Heart right ventricle (tissue), 16 donors: ENCODE results near the gene CFAP61. TPM values are rescaled to one million over a fixed set of nuclear protein-coding genes. Genes with fewer than 3 reads are reported as not detected.

Source experiments
- ATAC-seq, 8 donors: fragments of 200-7000 bp; cut with Tn5 transposase; one replicate each; pipeline ENCODE4 v1.9.1; 2020; ENCODE audit warnings: mild to moderate bottlenecking in 8 of 8, moderate library complexity in 8 of 8, moderate number of reproducible peaks in 1 of 8
- DNase-seq, 2 donors: peaks; one replicate each; pipeline ENCODE4 v3.0.0-alpha.2; 2020
- H3K27ac ChIP-seq, 10 donors: fragments of 200-600 bp; sonication (generic) in 2 of 10; one replicate each; pipeline versions ENCODE4 v1.5.0 to v1.8.0; 2020 to 2022; ENCODE audit warnings: mild to moderate bottlenecking in 3 of 10
- H3K27me3 ChIP-seq, 7 donors: fragments of 200-600 bp; one replicate each; pipeline ENCODE4 v1.8.0; 2021 to 2022; ENCODE audit warnings: mild to moderate bottlenecking in 2 of 7
- H3K36me3 ChIP-seq, 9 donors: fragments of 200-600 bp; sonication (generic) in 1 of 9; one replicate each; pipeline versions ENCODE4 v1.5.0 to v1.8.0; 2020 to 2022; ENCODE audit warnings: mild to moderate bottlenecking in 2 of 9
- H3K4me1 ChIP-seq, 9 donors: fragments of 200-600 bp; sonication (generic) in 1 of 9; one replicate each; pipeline versions ENCODE4 v1.5.0 to v1.8.0; 2020 to 2022; ENCODE audit warnings: mild to moderate bottlenecking in 4 of 9
- H3K4me3 ChIP-seq, 10 donors: fragments of 200-600 bp; sonication (generic) in 2 of 10; one replicate each; pipeline versions ENCODE4 v1.5.0 to v1.8.0; 2020 to 2022; ENCODE audit warnings: mild to moderate bottlenecking in 7 of 10, moderate library complexity in 2 of 10
- H3K9me3 ChIP-seq, 11 donors: fragments of 200-600 bp in 10 of 11; sonication (generic) in 2 of 11; one replicate each; pipeline versions ENCODE4 v1.5.0 to v1.8.0; 2013 to 2022; ENCODE audit warnings: mild to moderate bottlenecking in 2 of 11, control low read depth in 1 of 11, moderate library complexity in 1 of 11
- CTCF ChIP-seq, 9 donors: fragments of 200-600 bp; sonication (generic) in 2 of 9; IDR thresholded peaks; one replicate each; pipeline versions ENCODE4 v1.5.0 to v1.8.0; 2021 to 2022; ENCODE audit warnings: antibody characterized with exemption in 9 of 9, mild to moderate bottlenecking in 5 of 9, moderate library complexity in 1 of 9
- WGBS, 2 donors: extraction: QIAGEN DNeasy Blood & Tissue Kit; methylation state at CpG; one replicate each; pipeline ENCODE4 v1.1.7; 2013; ENCODE audit warnings: inconsistent platforms in 1 of 2; 5-methylcytosine and 5-hydroxymethylcytosine counted together
- intact Hi-C, 10 donors: fragments of 100-400 bp; cut with DNase I; formaldehyde crosslinking; loops; one replicate each; pipeline versions ENCODE4 v1.11.1 to v1.14.2; 2022
- polyA plus RNA-seq, 2 donors: library from polyadenylated mRNA; stranded (reverse); fragments of 200-250 nt; gene quantifications; one replicate each; pipeline ENCODE4 v1.2.3, GENCODE V29; 2013
- total RNA-seq, 10 donors: library from RNA; stranded (reverse); fragmentation: NEBNext Ultra II Directional in 3 of 10; extraction: Animal tissue kit (Norgen Biotek cat#: 25700) in 3 of 10; gene quantifications; one replicate each; pipeline versions ENCODE4 v1.2.1 to v1.2.4, GENCODE V29; 2021 to 2023
- donor health status: Arrhythmogenic right ventricular cardiomyopathy.
- donor health status: ischemic (EF 13 %, LVEDD 7.1; RV severe dilation, severe dysfunction).
- donor health status: healthy with polysubstance abuse.
- donor health status: DM: no; HTN: yes; CAD: no.
- donor health status: DM: no; HTN: no; CAD: no.
- donor health status: ischemic (EF 25% LVEDD 6.9; RV normal size, moderate dysfunction).
- donor health status: ischemic (EF 25% LVEDD 5.7; RV mildly dilated, moderate dysfunction).
- donor health status: healthy.
- donor health status: DM: yes; HTN: yes; CAD: no.
- donor health status: Ischemic cardiomyopathy.
- donor health status: ischemic (EF 35%, LVEDD 5.7; RV mildly dilated, moderate dysfunction).
- donor health status: nonischemic (EF 11% LVEDD 7.7; RV severe dilation, severe dysfunction).
- donor health status: DM: yes; HTN: yes; CAD: no.
- donor health status: PGD.
- donor health status: ischemic (EF 29% LVEDD 5.4; RV normal size, mild dysfunction).
- donor health status: nonischemic (EF 23%, LVEDD 6.1; RV moderate dilation, normal function).

CFAP61 gene
- total and polyA plus RNA-seq, 12 donors: 8.2 to 140 (median 60.6) TPM

GRCh38 chr20:20259533-20259932 is 207.2 kb downstream of the CFAP61 start:
- no peaks in the 10 kb centered on the region for H3K27me3 ChIP-seq
- H3K36me3 ChIP-seq: no peaks in the 10 kb centered on the region
- H3K9me3 ChIP-seq: no peaks in the 10 kb centered on the region
- no peak for TF ChIP-seq CTCF (IDR thresholded peaks at IDR 0.05)
- peak in 1 of 8 donors; percentile 55 for ATAC-seq
- peaks cover 0 to 16% (median 0%) of the 10 kb centered on the region in 9 donors for H3K4me1 ChIP-seq
- WGBS, 2 donors: 62 to 65% methylated on average over 2 of the region's 2 CpGs
- peak overlapping the region in 1 of 10 donors; percentile 54 for H3K27ac ChIP-seq
- DNase-seq: no peak
- no peak overlapping the region for H3K4me3 ChIP-seq
- intact Hi-C loops: no loop called here

- H3K9me3 ChIP-seq: no peaks in the 10 kb centered on the region
Measured at GRCh38 chr20:20261159-20261558, 208.8 kb downstream of the CFAP61 start.

GRCh38 chr20:20265210-20265609 is 212.9 kb downstream of the CFAP61 start:
- no peak overlapping the region for H3K27ac ChIP-seq
- no peak for TF ChIP-seq CTCF (IDR thresholded peaks at IDR 0.05)
- intact Hi-C loops: no loop called here
- no peak overlapping the region for H3K4me3 ChIP-seq
- peaks cover 0 to 26% (median 0%) of the 10 kb centered on the region in 9 donors for H3K4me1 ChIP-seq
- no peak for DNase-seq
- no peak for ATAC-seq
- 66 to 76% methylated on average over 2 of the region's 2 CpGs for WGBS, 2 donors
- no peaks in the 10 kb centered on the region for H3K9me3 ChIP-seq
- H3K27me3 ChIP-seq: no peaks in the 10 kb centered on the region
- peaks cover 0 to 6% (median 0%) of the 10 kb centered on the region in 9 donors for H3K36me3 ChIP-seq

More at GRCh38 chr20:20261159-20261558, 208.8 kb downstream of the CFAP61 start:
- Histone ChIP-seq H3K4me1 (peaks cover 0 to 16% (median 0%) of the 10 kb centered on the region in 9 donors), H3K27ac (peak overlapping the region in 1 of 10 donors; percentile 77), H3K36me3 (peaks cover 0 to 6% (median 0%) of the 10 kb centered on the region in 9 donors), H3K4me3 (no peak overlapping the region), H3K27me3 (no peaks in the 10 kb centered on the region)
- DNase-seq: no peak
- no peak for TF ChIP-seq CTCF (IDR thresholded peaks at IDR 0.05)
- ATAC-seq: peak in 3 of 8 donors; percentile 33 to 42 (median 33)
- intact Hi-C loops: no loop called here
- WGBS, 2 donors: 55 to 73% methylated on average over 1 of the region's 1 CpG

GRCh38 chr20:20266552-20266951 is 214.2 kb downstream of the CFAP61 start:
- no peak overlapping the region for H3K27ac ChIP-seq
- no peak for TF ChIP-seq CTCF (IDR thresholded peaks at IDR 0.05)
- peaks cover 0 to 6% (median 0%) of the 10 kb centered on the region in 9 donors for H3K36me3 ChIP-seq
- no peaks in the 10 kb centered on the region for H3K9me3 ChIP-seq
- intact Hi-C loops: no loop called here
- 67 to 80% methylated on average over 4 of the region's 4 CpGs for WGBS, 2 donors
- DNase-seq (no peak), ATAC-seq (no peak)
- H3K27me3 ChIP-seq: no peaks in the 10 kb centered on the region
- H3K4me3 ChIP-seq: no peak overlapping the region
- peaks cover 0 to 15% (median 0%) of the 10 kb centered on the region in 9 donors for H3K4me1 ChIP-seq
